CD4-positive, alpha-beta T cell treated with Interleukin-4 for 4 hours (primary cell): Measurements from ENCODE around the gene DDX5.
"Not testable (repeated sequence)": the region's sequence is repeated elsewhere in the genome, so short reads cannot be mapped to it uniquely, and the experiment has no call there.

Experiments used
- DNase-seq: peaks from one replicate; pipeline ENCODE4 v3.0.0-alpha.2; 2020

Gene DDX5

GRCh38 chr17:64491034-64491860 is 14.8 kb downstream of the DDX5 start:
- DNase-seq, result peak; percentile 52

DNA sequence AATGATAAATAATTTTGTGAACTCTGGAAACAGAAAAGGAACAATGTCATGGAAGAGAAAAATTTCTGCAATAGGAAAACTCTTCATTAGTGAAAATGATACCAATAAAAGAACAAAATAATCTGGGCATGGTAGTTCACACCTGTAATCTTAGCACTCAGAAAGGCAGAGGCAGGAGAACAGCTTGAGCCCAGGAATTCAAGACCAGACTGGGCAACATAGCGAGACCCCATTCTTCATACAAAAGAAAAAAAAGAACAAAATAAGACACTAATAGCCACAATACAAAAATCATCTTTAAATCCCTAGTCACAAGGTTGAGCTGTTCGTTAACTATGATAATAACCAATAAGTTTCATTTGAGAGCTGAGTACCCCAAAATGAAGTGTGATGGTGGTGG is 17.8 kb downstream of the DDX5 start:
- DNase-seq, result no peak

GRCh38 chr17:64484380-64484779 is 21.7 kb downstream of the DDX5 start:
- no peak for DNase-seq

- DNase-seq, result no peak
Observed at GRCh38 chr17:64480951-64481350, 25.1 kb downstream of the DDX5 start.

GRCh38 chr17:64477849-64478248 is 28.2 kb downstream of the DDX5 start:
- no peak for DNase-seq

- no peak for DNase-seq
Observed at GRCh38 chr17:64472564-64472963, 33.5 kb downstream of the DDX5 start.

- no peak for DNase-seq
Observed at GRCh38 chr17:64471440-64471839, 34.6 kb downstream of the DDX5 start.

DNA sequence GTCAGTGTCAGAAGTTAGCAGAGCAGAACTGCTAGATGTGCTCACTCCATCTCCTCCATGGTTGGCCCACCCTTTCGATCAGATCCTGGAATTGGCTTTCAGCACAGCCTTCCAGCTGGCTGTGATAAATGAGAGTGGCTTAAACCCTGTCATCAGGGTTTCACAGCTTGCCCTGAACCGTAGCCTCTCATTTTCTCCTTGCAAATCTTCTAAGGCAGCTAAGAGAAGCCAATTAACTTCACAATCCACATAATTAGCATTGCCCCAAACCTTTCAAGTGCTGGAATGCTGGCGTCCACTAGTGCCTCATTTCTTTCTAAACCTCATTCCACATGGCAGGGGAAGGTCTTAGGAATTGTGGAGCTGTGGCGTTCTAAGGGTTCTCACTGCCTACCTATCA is 35.5 kb downstream of the DDX5 start:
- DNase-seq, result no peak

DNA sequence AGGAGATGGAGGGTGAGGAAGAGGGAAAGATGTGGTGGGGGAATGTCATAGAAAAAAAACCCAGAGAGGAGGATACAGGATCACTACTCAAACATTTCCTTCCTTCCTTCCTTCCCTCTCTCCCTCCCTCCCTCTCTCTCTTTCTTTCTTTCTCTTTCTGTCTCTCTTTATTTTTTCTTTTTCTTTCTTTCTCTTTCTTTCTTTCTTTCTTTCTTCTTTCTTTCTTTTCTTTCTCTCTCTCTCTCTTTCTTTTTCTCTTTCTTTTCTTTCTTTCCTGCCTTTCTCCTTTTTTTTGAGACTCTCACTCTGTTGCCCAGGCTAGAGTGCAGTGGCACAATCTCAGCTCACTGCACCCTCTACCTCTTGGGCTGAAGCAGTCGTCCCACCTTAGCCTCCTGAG is 39.3 kb downstream of the DDX5 start:
- DNase-seq, result not testable (repeated sequence)

GRCh38 chr17:64466019-64466735 is 39.9 kb downstream of the DDX5 start:
- DNase-seq, result no peak

- DNase-seq, result no peak
Observed at GRCh38 chr17:64461788-64462187, 44.3 kb downstream of the DDX5 start.

DNA sequence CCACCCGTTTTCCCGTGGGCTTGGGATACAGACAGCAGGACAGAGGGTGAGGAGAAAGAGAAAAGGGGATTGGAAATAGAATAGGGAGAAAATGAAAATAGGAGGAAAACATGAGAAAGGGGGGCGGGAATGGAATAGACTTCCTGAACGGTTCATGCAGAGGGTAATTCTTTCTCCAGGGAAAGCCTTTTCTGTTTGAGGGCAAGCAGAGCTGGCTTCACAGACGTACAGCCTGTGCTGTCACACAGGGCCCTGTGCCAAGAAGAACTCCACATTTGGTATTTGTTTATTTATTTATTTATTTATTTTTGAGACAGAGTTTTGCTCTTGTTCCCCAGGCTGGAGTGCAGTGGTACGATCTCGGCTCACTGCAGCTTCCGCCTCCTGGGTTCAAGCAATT is 45.1 kb downstream of the DDX5 start:
- DNase-seq, result no peak

GRCh38 chr17:64459818-64460217 is 46.3 kb downstream of the DDX5 start:
- DNase-seq, result not testable (repeated sequence)

GRCh38 chr17:64459284-64459747 is 46.8 kb downstream of the DDX5 start:
- no peak for DNase-seq

DNA sequence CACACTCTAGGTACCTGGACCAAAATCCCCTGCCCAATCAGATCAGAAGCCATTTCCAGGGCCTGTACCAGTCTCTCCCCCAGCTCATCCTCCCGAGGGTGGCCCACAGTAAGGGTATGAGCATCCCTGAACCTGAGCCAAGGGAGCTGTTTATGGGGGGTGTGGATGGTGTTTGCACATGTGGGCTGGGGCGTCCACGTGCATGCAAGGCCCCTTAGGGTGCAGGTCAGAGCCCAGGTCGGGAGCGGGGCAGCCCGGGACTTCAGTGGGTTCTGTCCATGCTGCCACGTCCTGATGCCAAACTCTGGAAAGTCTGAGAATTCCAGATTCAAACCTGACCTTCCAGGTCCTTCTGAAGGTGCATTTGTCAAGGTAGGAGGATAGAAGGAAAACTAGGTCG is 47.3 kb downstream of the DDX5 start:
- no peak for DNase-seq

GRCh38 chr17:64457156-64457555 is 48.9 kb downstream of the DDX5 start:
- DNase-seq, result no peak

DNA sequence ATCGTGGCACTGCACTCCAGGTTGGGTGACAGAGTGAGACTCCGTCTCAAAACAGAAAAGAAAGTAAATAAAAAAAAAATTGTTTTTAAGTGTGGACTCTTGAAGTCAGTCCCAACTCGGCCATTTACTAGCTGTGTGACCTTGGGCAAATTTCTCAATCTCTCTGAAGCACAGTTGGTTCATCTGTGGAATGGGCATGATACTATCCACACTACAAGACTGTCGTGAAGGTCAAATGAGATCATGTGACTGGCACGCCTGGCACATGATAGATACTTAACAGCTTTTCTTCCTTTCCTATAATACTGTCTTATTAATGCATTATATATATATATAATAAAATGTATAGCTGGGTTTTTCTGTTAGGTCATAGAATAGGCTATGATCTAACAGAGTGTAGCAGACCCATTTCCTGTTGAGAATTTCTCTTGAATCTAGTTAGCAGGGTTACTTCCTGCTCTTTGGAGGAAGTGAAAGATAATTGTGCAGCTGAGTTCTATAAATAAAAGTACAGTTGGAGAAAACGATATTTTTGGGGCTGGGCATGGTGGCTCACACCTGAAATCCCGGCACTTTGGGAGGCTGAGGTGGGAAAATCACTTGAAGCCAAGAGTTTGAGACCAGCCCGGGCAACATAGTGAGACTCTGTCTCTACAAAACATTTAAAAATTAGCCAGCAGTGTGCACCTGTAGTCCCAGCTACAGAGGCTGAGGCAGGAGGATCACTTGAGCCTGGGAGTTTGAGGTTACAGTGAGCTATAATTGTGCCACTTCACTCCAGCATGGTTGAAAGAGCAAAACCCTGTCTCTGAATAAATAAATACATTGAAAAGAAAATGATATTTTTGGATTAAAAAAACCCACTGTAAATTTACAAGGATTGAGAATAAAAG is 49.9 kb downstream of the DDX5 start:
- DNase-seq, result peak; percentile 45

DNA sequence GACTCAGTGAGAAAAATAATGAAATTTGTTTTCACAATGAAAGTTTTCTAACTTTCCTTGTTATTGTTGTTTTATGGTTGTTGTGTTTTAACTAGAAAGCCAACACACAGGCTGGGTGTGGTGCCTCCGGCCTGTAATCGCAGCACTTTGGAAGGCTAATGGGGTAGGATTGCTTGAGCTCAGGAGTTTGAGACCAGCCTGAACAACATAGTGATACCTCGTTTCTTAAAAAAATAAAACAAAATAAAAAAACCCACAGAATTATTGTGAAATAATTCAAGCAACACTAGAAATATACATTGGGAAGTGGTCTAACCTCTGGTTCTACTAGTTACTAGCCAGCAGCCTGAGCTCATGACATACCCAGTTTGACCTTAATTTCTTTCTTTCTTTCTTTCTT is 56.5 kb downstream of the DDX5 start:
- DNase-seq, result no peak

GRCh38 chr17:64448665-64449512 is 57.2 kb downstream of the DDX5 start, which contains the start of gene MILR1:
Gene MILR1 (plus strand): TSS chr17:64449115. CDS start chr17:64449169, 54 bp downstream.
- DNase-seq, result peak; percentile 29
